Measurements from ENCODE around the gene KCNK10.

Gene KCNK10

DNA sequence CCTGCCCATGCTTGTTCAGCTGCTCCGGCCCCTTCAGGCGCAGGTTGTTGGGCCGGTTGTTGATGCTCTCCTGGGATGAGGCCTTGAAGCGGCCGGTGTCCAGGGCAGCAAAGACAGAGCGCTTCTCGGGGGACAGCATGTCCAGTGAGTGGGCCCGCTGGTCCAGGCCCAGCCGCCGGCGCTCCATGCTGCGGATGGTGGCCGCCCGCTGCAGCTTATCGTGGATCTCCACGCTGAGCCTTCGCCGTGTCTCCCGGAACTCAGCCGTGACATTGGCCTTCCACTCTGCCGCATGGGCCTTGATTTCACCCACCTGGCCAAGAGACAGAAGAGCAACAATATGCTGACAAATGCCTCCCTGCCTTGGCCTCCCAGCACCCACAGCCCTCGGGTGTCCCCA is 137.2 kb downstream of the KCNK10 start:
- no peak for FAIRE-seq

GRCh38 chr14:88184956-88185355 is 138.1 kb downstream of the KCNK10 start:
- FAIRE-seq (no peak), DNase-seq (ENCODE audit: low spot score) (no peak)

More for the DNA sequence above, 137.2 kb downstream of the KCNK10 start:
- DNase-seq (ENCODE audit: low spot score), result no peak

- no peak for DNase-seq (ENCODE audit: low spot score)
- FAIRE-seq, result no peak
Observed at GRCh38 chr14:88181072-88181471, 142.0 kb downstream of the KCNK10 start.

- FAIRE-seq, result no peak
Observed at GRCh38 chr14:88179716-88180115, 143.4 kb downstream of the KCNK10 start.

DNA sequence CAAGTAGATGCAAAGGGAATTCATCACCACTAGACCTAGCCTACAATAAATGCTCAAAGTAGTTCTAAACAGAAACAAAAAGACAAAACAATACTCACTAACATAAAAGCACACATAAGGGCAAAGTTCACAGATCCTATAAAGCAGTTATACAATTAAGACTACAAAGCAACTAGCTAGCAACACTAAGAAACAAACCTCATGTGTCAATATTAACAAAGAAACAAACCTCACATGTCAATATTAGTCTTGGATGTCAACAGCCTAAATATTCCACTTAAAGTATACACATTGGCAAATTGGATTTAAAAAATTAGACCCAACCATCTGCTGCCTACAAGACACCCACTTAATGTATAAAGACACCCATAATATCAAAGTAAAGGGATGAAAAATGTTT is 152.7 kb downstream of the KCNK10 start:
- DNase-seq (ENCODE audit: low spot score) (no peak), FAIRE-seq (no peak)

More at GRCh38 chr14:88179716-88180115, 143.4 kb downstream of the KCNK10 start:
- no peak for DNase-seq (ENCODE audit: low spot score)

DNA sequence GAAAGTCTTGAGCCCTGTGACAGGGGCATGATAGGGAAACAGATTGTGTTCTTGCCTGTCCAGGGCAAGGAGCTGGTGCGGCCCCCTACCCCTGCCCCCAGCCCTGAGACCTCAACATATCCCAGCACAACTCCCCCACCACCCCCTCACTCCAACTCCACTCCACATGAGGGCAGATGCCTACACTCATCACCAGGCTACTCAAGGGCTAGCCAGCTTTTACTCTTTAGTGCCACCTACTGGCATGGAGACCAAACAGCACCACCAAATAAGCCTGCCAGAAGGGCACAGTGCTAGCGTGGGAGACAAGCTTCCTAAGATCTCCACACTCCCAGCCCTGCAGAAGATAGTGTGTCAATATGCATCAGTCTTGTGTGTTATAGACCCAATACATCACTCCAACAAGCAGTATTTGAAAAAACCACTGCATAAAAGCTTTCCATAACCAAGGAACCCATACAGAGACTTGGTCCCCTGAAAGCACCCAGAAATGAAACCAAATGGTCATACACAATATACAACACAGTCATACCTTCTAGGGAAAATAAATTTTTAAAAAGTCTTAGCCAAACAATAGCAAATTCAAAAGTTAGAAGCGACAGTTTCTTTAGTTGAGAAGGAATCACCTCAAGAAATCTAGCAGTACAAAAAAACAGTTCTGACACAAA is 154.4 kb downstream of the KCNK10 start:
- no peak for FAIRE-seq
- no peak for DNase-seq (ENCODE audit: low spot score)

DNA sequence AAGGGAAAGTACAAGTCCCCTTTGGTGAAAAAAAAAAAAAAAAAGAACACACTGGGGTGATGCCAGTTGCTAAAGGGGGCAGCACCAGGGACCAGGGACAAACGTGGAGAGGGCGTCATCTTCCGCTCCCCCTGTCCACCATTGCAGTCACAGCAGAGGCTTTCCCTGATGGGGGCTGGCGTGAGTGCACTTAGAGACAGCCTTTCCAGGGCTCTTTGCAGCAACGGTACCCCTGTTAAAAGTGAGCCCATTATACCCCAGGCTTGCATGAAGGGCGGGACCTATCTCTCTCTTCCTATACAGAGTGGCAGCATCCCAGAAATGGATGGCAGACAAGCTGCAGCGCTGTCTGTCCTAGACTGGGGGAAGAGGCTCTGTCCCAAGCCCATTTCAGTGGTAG is 155.0 kb downstream of the KCNK10 start:
- no peak for DNase-seq (ENCODE audit: low spot score)
- no peak for FAIRE-seq

DNA sequence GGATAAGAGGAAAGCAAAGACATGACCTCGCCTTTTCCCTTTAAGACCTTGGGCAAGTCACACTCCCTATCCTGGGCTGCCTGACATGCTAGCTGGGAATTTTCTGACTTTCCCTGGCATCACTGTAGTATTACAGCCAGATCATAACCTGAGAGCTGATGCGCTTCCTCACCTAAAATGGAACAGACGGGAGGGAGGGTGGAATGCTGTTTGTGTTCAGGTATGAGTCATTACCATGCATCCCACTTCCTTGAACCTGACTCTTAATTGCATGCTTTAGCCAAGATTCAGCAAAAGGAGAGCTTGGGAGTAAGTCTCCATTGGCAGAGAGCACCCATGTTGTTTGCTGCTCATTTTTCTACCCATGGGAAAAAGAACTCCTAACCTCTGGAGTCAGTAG is 156.5 kb downstream of the KCNK10 start:
- FAIRE-seq, result no peak

GRCh38 chr14:88164906-88165534 is 158.0 kb downstream of the KCNK10 start:
- DNase-seq (ENCODE audit: low spot score) (no peak), FAIRE-seq (no peak)

More for the DNA sequence above, 156.5 kb downstream of the KCNK10 start:
- no peak for DNase-seq (ENCODE audit: low spot score)

DNA sequence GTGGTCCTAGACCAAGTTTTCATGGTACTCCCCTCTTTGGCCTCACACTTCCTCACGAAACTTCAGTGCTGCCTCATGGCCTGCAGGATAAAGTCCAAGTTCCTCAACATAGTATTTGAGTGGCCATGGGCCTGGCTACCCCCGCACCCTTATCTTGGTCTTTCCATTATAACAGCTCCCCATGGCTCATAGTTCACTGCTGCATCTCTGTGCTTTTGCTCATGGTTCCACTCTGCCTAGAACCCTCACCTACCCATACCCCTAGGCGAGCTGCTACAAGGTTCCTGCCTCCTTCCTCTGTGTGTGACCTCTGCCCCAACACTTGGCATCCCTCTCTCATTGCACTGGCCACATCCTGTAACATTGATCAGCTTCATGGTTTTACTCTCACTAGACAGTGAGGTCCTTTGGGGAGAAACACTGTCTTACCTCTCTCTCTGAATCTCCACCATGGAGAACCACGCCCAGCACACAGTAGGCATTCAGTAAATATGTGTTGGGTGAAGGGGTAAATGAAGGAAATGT is 159.3 kb downstream of the KCNK10 start:
- FAIRE-seq (no peak), DNase-seq (ENCODE audit: low spot score) (no peak)

GRCh38 chr14:88156127-88156526 is 166.9 kb downstream of the KCNK10 start:
- DNase-seq (ENCODE audit: low spot score) (no peak), FAIRE-seq (no peak)

DNA sequence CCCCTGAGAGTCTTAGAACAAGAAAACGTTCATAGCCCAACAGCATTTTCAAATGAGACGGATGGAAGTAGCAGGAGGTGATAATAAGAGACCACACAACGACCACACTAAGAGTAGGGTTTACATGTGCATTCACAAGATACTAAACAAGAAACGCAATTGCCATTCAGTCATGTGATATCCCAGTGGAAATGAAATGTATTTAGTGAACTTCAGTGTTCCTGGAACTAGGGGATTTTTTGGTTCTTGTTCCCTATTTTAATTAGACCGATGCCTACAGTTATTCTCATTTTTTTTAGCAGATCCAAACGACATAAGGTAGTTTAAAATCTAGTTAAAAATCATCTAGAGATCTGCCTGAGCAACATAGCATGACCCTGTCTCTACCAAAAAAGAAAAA is 168.1 kb downstream of the KCNK10 start:
- DNase-seq (ENCODE audit: low spot score) (no peak), FAIRE-seq (no peak)

- no peak for FAIRE-seq
- no peak for DNase-seq (ENCODE audit: low spot score)
Observed at GRCh38 chr14:88154321-88154720, 168.7 kb downstream of the KCNK10 start.

DNA sequence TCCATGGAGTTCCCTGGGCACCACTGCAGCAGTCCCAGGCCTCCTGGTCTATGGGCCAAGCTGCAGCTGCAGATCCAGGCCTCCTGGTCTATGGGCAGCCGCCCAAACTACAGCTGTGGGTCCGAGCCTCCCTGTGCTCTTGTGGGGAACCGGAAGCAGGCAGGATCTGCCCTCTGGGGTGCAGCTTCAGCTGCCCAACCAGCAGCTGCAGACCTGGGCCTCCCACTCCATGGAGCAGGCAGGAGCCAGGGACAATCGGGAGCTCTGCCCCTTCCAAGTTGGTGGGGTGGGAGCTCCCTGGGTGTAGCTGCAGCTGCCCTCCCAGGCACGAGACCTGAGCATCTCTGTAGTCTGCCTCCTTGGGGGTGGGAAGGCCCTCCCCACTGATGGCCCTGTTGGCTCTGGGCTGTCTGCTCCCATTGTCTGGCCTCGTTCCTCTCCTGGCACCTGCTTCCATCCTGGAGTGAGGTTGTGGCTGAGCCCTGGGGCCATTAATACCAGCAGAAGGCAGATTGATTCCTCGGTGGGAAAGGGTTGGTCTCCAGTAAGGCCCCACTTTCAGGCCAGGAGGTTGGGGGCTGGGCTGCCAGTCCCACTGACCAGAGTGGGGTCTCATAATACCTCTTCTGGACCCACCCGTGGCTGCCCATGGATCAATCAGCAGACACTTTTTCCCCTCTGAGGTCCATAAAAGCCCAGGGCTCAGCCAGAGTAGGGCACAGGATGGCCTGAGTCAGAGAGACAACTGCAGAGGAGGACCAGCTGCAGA is 176.0 kb downstream of the KCNK10 start:
- DNase-seq (ENCODE audit: low spot score), result no peak
- no peak for FAIRE-seq

- no peak for FAIRE-seq
- DNase-seq (ENCODE audit: low spot score), result no peak
Observed at GRCh38 chr14:88143810-88144209, 179.3 kb downstream of the KCNK10 start.

GRCh38 chr14:88142997-88143396 is 180.1 kb downstream of the KCNK10 start:
- no peak for FAIRE-seq

GRCh38 chr14:88140874-88141273 is 182.2 kb downstream of the KCNK10 start:
- DNase-seq (ENCODE audit: low spot score) (no peak), FAIRE-seq (no peak)

More at GRCh38 chr14:88142997-88143396, 180.1 kb downstream of the KCNK10 start:
- no peak for DNase-seq (ENCODE audit: low spot score)

- no peak for DNase-seq (ENCODE audit: low spot score)
- FAIRE-seq, result no peak
Observed at GRCh38 chr14:88137327-88137726, 185.7 kb downstream of the KCNK10 start.

Data from RCC 7860 (cell line).